Kasumi-1 (cell line): ENCODE data around the gene RCAN1.
A peak's percentile ranks its signal among the peaks of the same experiment; 100 is the strongest.
"Not testable (repeated sequence)": the region's sequence is repeated elsewhere in the genome, so short reads cannot be mapped to it uniquely, and the experiment has no call there.

ENCODE experiments used
- DNase-seq, 2 experiments: peaks; one replicate each; lab custom pipeline; 2025; lab: John Stamatoyannopoulos, UW

Gene RCAN1

GRCh38 chr21:34621434-34622350, 6.8 kb upstream of the RCAN1 start:
- DNase-seq: no peak

GRCh38 chr21:34619841-34620665, 5.1 kb upstream of the RCAN1 start:
- DNase-seq: no peak

- peak; percentile 19 to 21 for DNase-seq
These were observed 4.0 kb upstream of the RCAN1 start for GRCh38 chr21:34618941-34619340.

- DNase-seq: peak; percentile 11 to 46
These were observed 2.9 kb upstream of the RCAN1 start for GRCh38 chr21:34617753-34618339.

DNA sequence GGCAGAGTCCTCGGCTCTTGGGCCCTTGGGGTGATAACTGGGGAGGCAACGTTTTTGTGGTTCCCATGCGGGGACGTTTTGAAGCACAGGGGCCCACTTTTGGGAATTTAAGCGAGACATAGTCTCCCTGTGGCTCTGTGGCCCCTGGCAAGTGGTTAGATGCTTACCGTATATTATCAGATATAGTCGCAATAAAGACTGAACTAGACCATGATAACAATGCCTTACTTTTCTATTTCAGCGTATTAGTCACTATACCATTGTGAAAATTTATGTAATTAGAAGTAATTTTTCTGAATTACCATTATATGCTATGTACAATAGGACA, 538 bp upstream of the RCAN1 start:
- peak in 1 of 2 experiments; percentile 41 for DNase-seq

GRCh38 chr21:34613679-34614627, 960 bp downstream of the RCAN1 start:
- DNase-seq: no peak

GRCh38 chr21:34612557-34612956, 2.4 kb downstream of the RCAN1 start:
- DNase-seq: no peak

- DNase-seq: no peak
These were observed 2.9 kb downstream of the RCAN1 start for GRCh38 chr21:34612056-34612455.

- DNase-seq: no peak
These were observed 3.4 kb downstream of the RCAN1 start for GRCh38 chr21:34611528-34611927.

DNA sequence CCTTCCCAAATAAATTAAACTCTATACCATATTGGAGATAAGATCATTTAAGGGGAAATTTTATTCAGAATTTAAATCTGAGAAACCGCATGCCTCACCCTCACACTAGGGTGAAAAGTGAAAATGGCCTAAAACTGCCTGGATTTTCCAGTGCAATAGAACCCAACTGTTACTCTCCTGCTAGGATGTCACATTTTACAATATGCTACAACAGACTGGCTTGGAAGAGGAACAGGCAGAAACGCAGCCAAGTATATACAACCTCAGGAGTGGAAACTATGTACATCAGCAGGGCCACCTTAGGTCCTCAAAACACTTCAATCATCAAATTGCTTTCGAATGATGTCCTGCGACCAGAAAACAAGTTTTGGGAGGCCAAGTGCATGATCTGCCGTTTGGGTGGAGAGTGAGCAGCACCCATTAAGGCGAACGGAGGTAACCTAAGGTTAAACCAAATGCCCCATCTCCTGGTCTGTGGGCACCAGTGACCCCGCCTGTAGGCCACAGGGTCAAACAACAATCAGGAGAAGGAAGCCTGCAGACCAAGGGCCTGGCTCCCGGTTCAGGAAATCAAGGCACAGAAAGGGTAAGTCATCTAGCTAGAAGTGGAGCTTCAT, 4.9 kb downstream of the RCAN1 start:
- DNase-seq: no peak

- DNase-seq: no peak
These were observed 5.5 kb downstream of the RCAN1 start for GRCh38 chr21:34609244-34609932.

DNA sequence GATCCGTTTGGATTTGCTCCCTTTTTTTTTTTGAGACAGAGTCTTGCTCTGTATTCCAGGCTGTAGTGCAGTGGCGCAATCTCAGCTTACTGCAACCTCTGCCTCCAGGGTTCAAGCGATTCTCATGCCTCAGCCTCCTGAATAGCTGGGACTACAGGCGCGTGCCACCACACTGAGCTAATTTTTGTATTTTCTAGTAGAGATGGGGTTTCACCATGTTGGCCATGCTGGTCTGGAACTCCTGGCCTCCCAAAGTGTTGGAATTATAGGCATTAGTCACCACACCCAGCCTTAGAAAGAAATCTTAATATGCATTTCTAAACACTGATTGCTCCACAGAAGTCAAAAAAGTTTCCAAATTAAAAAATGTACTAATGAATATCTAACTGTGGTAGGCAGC, 7.5 kb downstream of the RCAN1 start:
- not testable (repeated sequence) for DNase-seq

GRCh38 chr21:34606621-34607020, 8.3 kb downstream of the RCAN1 start:
- no peak for DNase-seq

DNA sequence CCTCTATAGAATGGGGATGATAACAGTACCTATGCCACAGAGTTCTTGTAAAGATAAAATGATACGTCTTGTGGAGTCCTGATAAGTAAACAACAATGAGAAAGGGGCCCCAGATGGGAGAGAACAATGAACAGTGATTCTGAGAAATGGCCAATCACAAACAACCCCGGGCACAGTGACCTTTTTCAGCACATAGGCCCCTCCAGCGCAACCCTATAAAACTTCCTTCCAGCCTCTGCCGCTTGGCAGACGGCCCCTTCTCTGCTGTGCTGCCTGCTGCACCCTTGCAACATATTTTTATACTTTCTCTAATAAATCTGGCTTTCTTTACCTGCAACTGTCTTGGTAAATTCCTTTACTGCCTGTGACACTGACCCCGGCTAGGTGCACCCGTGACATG, 8.9 kb downstream of the RCAN1 start:
- no peak for DNase-seq

DNA sequence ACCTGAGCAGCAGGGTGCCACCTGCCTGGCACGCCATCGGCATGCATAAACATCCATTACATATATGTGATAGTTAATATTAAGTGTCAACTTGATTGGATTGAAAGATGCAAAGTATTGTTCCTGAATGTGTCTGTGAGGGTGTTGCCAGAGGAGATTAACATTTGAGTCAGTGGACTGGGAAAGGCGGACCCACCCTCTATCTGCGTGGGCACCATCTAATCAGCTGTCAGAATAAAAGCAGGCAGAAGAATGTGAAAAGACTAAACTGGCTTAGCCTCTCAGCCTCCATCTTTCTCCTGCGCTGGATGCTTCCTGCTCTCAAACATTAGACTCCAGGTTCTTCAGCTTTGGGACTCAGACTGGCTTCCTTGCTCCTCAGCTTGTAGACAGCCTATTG, 10.0 kb downstream of the RCAN1 start:
- DNase-seq: not testable (repeated sequence)

DNA sequence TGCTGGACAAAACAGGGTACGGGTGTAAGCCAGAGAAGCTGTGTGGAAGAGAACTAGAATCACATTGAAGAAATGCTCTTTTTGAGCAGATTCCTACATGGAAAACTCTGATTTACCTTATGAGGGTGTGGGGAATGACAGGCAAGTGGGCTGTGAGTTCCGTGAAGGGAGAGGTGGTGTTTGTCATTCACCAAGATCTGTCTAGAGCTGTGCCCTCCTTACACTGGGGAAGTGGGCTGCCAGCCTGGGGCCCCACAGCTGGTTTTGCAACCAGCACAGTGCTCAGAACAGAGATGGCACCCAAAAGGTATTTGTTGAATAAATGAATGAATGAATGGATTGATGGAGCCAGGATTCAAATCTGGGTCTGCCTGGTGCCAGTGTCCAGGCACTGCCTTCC, 10.4 kb downstream of the RCAN1 start:
- DNase-seq: no peak

GRCh38 chr21:34603710-34604057, 11.2 kb downstream of the RCAN1 start:
- no peak for DNase-seq

DNA sequence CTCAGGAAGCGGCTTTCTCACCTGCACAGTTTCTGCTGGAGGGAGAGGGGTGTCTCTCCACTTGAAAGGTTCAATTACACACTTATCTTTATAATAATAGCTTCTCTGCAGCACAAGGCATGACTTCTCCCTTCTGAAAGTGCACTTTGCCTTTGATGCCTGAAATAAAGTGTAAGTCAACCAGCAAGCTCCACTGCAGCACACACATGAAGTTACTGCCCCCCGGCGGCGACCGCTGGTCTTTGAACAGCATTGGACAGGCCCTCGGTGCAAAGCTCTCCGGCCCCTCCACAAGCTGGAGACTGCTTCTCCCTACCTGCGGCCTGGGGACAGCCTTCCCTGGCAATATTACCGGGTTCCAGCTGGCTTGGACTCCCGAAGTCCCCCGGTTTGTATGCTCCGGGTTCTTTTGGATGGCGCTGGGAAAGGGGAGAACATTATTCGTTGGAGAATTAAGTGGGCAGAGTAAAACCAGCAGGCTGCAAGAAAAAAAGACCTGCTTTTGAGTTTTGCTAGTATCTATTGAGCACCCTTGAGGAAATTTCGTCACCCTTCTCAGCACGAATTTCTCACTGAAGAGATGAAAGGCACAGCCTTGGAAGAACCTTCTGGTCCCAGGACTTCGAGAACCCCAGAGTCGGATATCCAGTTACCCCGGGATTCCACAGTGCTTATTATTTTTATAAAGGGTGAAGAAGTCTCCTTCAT, 11.8 kb downstream of the RCAN1 start:
- DNase-seq: peak; percentile 53 to 71

- DNase-seq: no peak
These were observed 12.9 kb downstream of the RCAN1 start for GRCh38 chr21:34602061-34602460.

DNA sequence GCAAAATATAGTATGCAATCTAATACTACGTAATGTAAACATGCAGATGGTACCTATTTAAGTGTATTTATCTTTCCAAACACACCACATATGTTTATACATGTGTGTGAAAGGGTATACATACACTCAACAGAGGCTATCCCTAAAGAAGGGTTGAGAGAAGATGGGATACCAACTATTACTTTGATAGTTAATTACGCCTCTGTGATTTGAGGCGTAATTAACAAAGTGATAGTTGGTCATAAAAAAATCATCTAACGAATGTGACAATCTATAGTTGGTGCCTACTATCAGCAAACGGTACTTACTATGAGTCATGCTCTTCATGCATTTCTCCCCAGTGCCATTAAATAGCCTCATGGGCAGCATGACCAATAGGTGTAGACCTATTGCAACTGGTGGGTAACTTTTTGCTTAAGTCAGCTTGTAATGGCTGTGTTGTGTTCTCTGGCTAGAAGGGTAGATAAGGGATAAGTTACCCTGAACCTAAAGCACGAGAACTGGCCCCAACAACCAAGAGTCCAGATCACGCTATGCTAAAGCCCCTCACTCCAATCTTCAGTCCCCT, 15.3 kb downstream of the RCAN1 start:
- no peak for DNase-seq
